Stimulated activated CD4-positive, alpha-beta T cell treated with anti-CD3 and anti-CD28 coated beads, TNF-alpha, amount 100 ng/mL, for 24 hours (primary cell): ENCODE measurements around the gene FSIP1.

Experiments used
- DNase-seq, 3 experiments: peaks; one replicate each; pipeline ENCODE4 v3.0.0-alpha.2; 2020; ENCODE audit warnings: low read depth in 3 of 3

FSIP1 gene

GRCh38 chr15:39582286-39582976 lies 200.2 kb downstream of the FSIP1 start:
- DNase-seq: no peak

- no peak for DNase-seq
Measured at GRCh38 chr15:39581793-39582285, 200.8 kb downstream of the FSIP1 start.

GRCh38 chr15:39581242-39581792 lies 201.3 kb downstream of the FSIP1 start:
- DNase-seq: no peak

- DNase-seq: peak in 1 of 3 experiments; percentile 48
Measured at GRCh38 chr15:39580485-39581241, 202.0 kb downstream of the FSIP1 start, which contains the start of gene THBS1. THBS1 (plus strand) TSS chr15:39581079; CDS start chr15:39581858, 779 bp downstream.

DNA sequence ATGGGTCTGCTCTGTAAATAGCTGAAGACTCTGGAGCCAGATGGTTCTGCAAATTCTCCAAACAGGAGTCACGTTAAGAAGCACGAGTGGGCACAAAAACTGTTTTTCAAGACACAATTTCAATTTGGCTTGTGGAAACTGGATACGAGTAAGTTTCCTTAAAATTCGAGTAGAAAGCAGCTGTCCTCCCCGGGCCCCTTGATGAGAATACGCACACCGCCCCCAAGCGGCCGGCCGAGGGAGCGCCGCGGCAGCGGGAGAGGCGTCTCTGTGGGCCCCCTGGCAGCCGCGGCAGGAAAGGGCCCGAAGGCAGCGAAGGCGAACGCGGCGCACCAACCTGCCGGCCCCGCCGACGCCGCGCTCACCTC lies 202.5 kb downstream of the FSIP1 start:
- peak; percentile 62 to 87 (median 66) for DNase-seq

DNA sequence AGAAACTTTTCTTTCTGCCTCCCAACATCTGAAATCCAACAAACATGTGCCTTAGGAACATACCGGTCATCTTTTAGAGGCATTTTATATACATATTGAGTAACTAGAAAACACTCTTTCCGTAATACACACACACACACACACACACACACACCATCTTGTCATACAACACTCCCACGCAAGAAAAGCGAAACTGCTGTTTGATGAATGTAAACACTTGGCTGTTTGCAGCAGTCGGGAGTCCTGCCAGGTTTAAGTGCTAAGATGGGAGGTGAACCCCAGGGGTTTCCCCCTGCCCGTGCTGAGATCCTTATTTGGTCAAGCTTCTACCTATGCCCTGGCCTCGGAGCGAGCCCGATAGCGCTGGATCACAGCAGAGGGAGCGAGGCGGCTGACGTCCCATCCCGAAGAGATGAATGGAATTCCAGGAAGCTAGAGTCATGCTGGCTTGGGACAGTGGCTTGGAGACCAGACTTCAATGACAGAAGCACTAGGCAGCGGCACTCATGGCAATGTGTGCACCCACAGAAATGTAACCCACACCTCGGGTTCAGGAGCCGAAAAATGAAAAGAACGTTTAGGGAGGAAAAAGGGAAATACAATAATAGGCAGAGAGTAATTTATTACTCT lies 203.0 kb downstream of the FSIP1 start:
- no peak for DNase-seq

- DNase-seq: no peak
Measured at GRCh38 chr15:39578851-39579486, 203.7 kb downstream of the FSIP1 start.

DNA sequence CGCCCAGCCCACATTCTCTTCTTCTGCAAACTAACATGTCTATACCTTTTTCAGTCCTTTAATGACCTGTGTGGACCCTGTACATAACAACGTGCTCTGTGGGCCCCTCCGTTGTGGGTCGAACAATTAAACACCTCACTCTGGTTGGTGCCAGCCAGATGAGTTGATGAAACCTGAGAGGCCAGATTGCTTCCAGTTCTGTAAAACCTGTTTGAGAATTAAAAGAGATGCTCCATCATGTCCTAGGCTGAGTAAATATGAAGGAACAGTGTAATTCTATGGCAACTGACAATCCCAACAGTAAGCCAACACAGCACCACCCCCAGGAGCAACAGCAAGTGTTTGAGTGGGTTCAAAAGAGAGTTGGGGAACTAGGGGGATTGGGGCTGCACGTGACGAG lies 207.5 kb downstream of the FSIP1 start:
- DNase-seq: no peak

- DNase-seq: no peak
Measured at GRCh38 chr15:39574427-39574826, 208.2 kb downstream of the FSIP1 start.

DNA sequence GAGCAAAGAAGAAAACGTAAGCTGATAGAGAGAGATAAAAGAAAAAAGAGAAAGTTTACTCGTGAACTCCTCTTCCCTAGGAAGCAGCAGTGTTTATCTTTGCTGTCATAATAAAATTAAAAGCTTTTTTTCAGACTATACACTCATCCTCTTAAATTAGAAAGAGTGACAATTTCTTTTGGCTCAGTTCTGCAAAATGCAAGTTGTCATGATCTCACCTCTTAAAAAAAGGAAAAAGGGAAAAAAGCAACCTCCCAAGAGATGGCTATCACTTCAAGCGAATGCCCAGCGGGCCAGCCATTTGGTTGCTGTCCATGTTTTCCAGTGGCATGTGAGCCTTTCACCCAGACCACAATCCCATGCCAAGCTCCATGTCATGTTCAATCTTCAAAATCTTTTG lies 208.8 kb downstream of the FSIP1 start:
- DNase-seq: no peak

GRCh38 chr15:39573287-39573686 lies 209.4 kb downstream of the FSIP1 start:
- no peak for DNase-seq

GRCh38 chr15:39565851-39566250 lies 216.8 kb downstream of the FSIP1 start:
- DNase-seq: no peak

GRCh38 chr15:39564972-39565665 lies 217.5 kb downstream of the FSIP1 start:
- no peak for DNase-seq

DNA sequence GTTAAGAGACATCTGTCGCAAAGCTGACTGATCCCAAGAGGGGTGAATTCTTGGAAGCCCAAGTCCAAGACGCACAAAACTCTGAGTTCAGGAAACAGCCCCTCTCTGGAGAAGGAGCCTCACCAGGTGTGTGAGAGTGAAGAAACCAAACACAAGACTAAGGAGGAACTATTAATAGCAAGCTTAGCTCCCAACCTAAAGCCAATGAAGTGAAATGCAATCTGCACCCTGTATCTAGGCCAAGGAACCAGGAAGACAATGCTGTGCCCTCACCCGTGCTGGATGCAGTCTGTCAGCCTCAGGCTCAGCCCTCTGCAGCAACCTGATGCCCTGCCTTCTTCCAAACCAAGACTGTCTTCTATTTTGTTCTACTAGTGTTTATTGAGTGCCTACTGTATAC lies 224.2 kb downstream of the FSIP1 start:
- no peak for DNase-seq

DNA sequence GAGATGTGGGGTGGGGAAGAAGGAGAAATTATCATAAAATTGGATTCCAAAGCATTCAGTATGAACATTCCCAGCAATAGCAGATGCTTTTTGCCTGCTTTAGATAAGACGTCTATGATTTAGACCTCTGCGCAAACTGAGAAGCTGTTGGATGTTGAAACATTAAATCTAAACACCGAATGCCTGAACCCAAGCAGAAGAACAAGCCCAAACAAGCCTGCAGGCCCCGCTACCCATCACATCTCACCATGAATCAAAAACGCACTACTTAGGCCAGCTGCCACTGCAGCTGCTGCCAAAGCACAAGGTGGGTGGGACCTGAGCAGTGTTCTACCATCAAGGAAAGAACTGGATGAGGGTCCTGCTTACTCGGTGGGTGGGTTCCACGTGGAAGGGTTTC lies 226.2 kb downstream of the FSIP1 start:
- DNase-seq: no peak

DNA sequence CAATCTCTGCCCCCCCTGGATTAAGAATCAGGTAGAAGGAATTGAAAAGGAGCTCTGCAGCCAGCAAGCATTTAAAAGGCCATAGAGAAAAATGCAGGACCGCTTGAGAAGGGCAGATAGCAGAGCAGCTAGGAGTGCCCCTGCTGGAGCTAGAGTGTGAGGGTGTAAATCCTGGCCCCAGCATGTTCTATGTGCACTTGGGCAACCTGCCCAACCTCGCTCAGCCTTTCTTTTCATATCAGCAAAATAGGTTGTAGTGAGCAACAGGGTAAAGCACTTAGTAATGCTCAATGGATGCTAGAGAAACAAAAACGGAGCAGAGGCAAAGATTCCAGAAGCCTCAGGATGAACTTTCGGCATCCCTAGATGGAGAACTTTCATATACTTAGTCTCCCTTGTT lies 226.8 kb downstream of the FSIP1 start:
- no peak for DNase-seq

GRCh38 chr15:39554746-39555387 lies 227.8 kb downstream of the FSIP1 start:
- no peak for DNase-seq

- no peak for DNase-seq
Measured at GRCh38 chr15:39553947-39554693, 228.5 kb downstream of the FSIP1 start.

GRCh38 chr15:39552556-39552955 lies 230.1 kb downstream of the FSIP1 start:
- no peak for DNase-seq

DNA sequence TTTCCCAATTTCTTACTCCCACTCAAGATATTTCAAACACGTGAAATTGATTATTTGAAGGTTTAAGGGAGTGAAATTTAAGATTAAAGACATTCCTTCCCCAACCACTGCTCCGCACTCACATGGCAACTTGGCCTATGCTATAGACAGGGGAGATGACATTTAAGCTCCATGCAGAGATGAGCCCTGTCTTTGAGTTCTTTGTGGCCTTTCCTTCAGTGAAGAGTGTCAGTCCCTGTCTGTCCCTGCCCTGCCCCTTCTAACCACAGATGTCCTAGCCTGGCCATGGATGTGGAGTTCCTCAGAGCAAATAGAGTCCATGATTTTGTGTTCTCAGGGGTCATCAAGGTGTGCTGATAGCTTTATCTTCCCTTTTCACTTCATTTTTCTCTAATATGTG lies 231.2 kb downstream of the FSIP1 start:
- DNase-seq: no peak
